OCI-LY3 (cell line): Measurements from ENCODE around the gene AURKA.

ENCODE experiments used
- CTCF ChIP-seq: fragments of 200-600, 300-600 bp; sonication (generic); IDR thresholded peaks from 2 replicates; pipeline ENCODE4 v1.5.1; 2014; ENCODE audit warnings: antibody characterized with exemption, low read length, low read depth
- EZH2phosphoT487 ChIP-seq: fragments of 200-600 bp; shearing (Covaris generic); IDR thresholded peaks from 2 replicates; pipeline ENCODE4 v1.6.1; 2018; ENCODE audit warnings: antibody characterized with exemption, mixed run types, low read depth

- TF ChIP-seq CTCF, result no peak
- TF ChIP-seq EZH2phosphoT487, result no peak
Observed at GRCh38 chr20:56358600-56359211, 33.3 kb downstream of the AURKA start, which contains the start of gene FAM210B.
